OCI-LY1 (cell line): Measurements from ENCODE around the gene KCTD3.

Experiments
- EZH2 ChIP-seq: fragments of 200-600 bp; sonication (generic), shearing (Covaris generic); IDR thresholded peaks from 2 replicates; pipeline ENCODE4 v1.8.0; 2017; ENCODE audit warnings: borderline replicate concordance, mixed run types, mild to moderate bottlenecking, antibody characterized with exemption, low read length, moderate library complexity, mixed read lengths
- TF ChIP-seq, protein P1 (sequence below): fragments of 200-600 bp; sonication (generic), shearing (Covaris generic); IDR thresholded peaks from 2 replicates; pipeline ENCODE4 v1.5.1; 2017; ENCODE audit warnings: mild to moderate bottlenecking, antibody characterized with exemption, low read length, moderate library complexity, mixed read lengths

DNA sequence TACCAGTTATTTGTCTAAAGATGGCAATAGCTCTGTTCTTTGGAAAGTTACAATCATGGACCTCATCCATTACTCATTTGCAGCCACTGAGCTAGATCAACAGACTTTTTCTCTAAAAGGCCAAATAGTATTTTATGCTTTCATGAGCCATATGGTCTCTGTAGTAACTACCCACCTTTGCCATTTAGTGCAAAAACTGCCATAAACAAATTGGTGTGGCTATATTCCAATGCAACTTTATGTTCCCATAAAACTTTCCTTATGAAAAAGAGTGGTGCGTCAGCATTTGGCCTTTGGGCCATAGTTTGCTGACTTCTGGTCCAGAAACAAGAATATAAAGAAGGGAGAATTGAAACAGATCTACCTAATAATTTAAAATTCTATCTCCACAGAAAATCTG lies 20.1 kb upstream of the KCTD3 start:
- TF ChIP-seq, protein P1, sequence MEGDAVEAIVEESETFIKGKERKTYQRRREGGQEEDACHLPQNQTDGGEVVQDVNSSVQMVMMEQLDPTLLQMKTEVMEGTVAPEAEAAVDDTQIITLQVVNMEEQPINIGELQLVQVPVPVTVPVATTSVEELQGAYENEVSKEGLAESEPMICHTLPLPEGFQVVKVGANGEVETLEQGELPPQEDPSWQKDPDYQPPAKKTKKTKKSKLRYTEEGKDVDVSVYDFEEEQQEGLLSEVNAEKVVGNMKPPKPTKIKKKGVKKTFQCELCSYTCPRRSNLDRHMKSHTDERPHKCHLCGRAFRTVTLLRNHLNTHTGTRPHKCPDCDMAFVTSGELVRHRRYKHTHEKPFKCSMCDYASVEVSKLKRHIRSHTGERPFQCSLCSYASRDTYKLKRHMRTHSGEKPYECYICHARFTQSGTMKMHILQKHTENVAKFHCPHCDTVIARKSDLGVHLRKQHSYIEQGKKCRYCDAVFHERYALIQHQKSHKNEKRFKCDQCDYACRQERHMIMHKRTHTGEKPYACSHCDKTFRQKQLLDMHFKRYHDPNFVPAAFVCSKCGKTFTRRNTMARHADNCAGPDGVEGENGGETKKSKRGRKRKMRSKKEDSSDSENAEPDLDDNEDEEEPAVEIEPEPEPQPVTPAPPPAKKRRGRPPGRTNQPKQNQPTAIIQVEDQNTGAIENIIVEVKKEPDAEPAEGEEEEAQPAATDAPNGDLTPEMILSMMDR, result no peak
- no peak for TF ChIP-seq EZH2
